Immature natural killer cell (primary cell): ENCODE measurements around the gene PMFBP1. TPM values are rescaled to one million over a fixed set of nuclear protein-coding genes. Genes with fewer than 3 reads are reported as not detected.

Source experiments
- polyA plus RNA-seq, 3 donors: library from polyadenylated mRNA; unstranded; fragments of 300-500 nt; fragmentation: Illumina TruSeq; gene quantifications; one replicate each; pipeline ENCODE4 v1.2.3, GENCODE V29; 2021

The PMFBP1 gene
- polyA plus RNA-seq, 3 donors from 2014 or later = not detected

Other genes with a start within 250 kb of the PMFBP1 start
- not detected for gene PKD1L3, start 171.8 kb downstream of the PMFBP1 start, polyA plus RNA-seq
- 1 to 10 TPM in 2 of 3 donors, under 1 TPM in 1; 0.34 to 7.2 (median 5.9) TPM for gene DHODH, start 163.4 kb downstream of the PMFBP1 start, polyA plus RNA-seq
- not detected for gene HP, start 117.7 kb downstream of the PMFBP1 start, polyA plus RNA-seq
- gene HPR, start 108.9 kb downstream of the PMFBP1 start, polyA plus RNA-seq = not detected
- 10 to 100 TPM in 2 of 3 donors, 1 to 10 TPM in 1; 9.6 to 18.3 (median 12.1) TPM for gene TXNL4B, start 78.5 kb downstream of the PMFBP1 start, polyA plus RNA-seq
- 10 to 100 TPM; 16.9 to 39.9 (median 20.6) TPM for gene DHX38, start 78.3 kb downstream of the PMFBP1 start, polyA plus RNA-seq